DMS114 treated with DMSO at 0.1 percent for 48 hours (cell line): ENCODE measurements around the gene GRB7.
"Not testable (repeated sequence)": the region's sequence is repeated elsewhere in the genome, so short reads cannot be mapped to it uniquely, and the experiment has no call there.

Experiments used
- DNase-seq: peaks from one replicate; lab custom pipeline; 2025; ENCODE audit not compliant: unreplicated experiment; lab: John Stamatoyannopoulos, UW

The GRB7 gene

DNA sequence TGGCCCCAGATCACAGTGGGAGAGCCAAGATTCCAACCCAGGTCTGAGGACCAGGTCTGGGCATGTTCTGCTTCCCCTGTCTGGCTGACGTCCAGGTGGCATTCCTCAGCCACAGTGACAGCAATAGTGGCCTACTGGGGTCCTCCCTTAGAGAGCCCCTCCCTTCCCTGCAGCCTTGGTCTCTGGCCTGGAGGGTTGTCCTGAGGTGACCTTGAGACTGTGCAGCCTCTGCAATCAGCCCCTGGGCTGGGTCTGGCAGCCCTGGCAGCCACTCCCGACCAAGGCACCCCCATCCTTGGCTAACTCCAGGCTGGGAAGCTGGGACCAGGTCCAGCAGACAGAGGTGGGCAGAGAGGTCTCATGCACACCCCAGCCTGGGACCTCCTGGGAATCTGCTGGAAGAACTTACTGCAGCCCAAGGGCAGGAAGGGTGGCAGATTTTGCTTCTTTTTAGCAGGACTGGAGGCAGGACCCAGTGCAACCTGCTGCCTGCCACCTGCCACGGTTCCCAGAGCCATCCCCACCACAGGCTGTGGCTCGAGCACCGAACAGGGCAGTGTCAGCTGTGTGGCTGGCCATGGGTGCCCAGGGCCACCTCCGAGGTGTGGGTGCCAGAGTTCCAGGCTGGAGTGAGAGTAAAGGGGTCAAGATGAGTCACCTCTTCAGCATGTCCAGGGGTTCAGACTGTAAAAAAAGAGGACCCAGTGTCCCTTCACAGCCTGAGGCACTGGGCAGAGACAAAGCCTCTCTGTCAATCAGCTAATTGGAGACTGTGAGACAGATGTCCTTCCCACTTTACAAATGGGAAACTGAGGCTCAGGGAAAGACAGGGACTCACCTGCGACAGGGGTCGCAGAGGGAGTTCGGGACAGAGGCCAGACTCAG, 12.6 kb downstream of the GRB7 start:
- DNase-seq, result no peak

GRCh38 chr17:39751016-39751543, 13.3 kb downstream of the GRB7 start:
- DNase-seq, result no peak

DNA sequence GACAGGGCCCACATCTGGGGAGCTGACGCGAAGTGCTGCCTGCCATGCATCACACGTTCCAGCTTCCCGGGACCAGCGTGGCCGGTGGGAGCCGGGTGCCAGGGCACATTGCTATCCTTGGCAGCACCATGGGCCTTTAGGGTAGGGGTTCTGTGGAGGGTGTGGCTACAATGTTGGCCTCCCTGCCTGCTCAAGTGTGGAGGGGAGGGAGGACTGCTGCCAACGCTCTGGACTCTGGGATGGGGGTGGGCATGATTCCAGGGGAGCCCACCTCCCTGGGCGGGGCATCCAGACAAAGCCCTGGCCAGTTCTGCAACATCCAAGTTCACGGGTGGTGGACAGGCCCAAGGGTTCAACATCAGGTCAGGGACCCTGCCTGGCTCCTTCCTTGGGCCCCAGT, 13.9 kb downstream of the GRB7 start:
- no peak for DNase-seq

DNA sequence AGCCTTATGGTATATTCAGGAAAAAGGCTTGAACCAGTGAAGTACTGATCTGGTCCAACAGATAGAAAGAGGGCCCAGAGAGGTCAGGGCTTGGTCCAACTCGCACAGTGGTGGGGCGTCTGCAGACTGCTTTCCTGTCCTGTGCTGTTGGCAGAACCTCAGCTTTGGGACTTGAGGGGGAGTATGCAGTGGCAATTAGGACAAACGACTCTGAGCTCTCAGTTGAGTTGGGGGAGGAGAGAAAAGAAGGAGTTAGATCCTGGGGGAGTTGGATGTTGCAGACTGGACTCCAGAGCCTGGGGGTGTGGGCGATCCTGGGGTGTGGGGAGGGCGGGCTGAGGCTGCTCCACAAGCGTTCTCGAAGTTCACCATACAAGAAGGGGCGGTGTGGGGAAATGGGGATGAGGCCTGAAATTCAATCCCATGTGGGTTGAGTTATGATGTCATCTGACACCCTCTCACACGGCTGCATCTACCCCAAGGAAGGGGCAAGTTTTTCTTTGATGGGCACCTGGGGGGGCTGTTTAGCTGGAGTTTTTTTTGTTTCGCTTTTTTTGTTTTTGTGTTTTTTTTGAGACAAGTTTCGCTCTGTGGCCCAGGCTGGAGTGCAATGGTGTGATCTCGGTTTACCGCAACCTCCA, 14.6 kb downstream of the GRB7 start:
- DNase-seq, result no peak

DNA sequence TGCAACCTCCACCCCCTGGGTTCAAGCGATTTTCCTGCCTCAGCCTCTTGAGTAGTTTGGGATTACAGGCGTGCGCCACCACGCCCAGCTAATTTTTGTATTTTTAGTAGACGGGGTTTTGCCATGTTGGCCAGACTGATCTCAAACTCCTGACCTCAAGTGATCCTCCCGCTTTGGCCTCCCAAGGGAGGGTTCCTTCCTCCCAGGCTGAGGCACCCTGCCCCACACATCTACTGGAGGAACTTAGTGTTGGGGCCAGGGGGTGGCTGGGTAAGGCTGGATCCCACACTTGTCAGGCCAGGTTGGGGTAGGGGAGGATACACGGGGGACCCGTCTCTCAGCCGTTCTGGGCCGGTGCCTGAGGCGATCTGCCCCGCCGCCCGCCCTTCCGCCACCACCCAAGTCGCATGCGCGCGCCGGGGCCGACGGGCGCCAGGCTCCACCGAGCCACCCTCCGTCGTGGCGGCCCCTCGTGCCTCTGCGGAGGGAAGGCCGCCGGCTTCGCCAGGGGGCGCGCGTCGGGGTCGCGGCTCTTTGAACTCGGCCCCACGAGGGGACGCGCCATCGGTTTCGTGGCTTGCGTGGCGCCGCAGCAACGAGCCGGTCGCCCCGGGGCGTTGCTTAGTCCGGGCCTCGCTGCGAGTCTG, 15.9 kb downstream of the GRB7 start:
- DNase-seq, result no peak

DNA sequence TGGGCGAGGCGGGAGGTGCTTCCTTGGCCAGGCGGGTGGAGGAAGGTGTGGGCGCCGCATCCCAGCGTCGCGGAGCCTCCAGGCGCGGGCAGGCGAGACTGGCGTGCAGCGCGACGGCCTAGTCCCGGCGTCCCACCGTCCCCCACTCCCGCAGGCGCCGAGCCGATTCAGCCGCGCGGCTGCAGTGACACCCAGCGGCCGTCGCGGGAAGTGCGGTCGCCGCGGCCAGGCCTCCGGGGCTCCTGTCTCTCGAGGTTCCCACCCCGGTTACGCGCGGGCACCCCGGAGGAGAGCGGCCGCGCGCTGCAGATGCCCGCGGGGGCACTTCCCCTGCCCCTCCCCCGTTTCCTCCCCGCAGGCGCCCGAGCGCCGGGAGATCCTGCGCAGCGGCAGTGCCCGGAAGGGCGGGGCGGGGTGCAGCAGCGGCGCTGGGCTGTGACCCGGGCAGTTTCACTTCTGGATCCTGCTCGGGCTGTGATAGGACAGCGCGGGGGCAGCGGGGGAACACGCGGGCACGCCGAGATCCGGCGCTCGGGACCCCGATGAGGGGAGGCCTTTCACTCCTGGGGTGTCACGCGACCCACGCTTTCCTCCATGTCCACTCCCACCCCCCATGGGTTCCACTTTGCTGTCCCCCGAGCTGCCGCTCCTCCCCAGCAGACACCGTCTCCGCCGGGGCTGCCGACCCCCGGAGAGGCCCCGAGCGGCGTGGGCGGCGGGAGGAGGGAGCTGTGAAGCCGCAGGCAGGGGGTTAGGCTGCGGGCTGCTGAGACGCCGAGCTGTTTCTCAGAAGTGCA, 16.6 kb downstream of the GRB7 start:
- DNase-seq, result peak; percentile 56

DNA sequence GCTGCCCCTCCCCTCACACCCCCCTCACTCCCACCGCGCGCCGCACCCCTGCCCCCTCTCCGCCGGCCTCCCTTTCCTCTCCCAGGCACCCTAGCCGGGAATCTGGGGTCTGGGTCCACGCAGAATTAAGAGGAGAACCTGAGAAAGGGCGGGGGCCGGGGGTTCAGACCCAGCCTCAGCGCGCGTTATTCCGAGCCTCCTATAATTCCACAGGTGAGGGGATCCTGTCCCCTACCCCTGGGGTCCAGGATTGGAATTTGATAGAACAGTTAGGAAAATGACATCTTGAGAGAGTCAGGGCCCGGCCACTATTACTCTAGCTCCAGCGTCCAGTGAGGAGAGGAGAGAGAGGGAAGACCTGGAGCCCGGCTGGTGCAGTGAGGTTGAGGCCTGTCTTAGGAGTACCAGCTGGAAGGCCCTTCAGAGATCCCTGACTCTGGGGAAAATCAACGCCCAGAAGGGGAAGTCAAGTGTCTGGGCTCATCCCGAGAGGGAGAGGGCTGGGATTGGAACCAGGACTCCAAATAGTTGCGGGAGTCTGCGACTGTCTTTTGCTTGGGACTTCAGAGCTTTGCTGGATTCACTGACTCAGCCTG, 17.3 kb downstream of the GRB7 start:
- DNase-seq, result no peak

DNA sequence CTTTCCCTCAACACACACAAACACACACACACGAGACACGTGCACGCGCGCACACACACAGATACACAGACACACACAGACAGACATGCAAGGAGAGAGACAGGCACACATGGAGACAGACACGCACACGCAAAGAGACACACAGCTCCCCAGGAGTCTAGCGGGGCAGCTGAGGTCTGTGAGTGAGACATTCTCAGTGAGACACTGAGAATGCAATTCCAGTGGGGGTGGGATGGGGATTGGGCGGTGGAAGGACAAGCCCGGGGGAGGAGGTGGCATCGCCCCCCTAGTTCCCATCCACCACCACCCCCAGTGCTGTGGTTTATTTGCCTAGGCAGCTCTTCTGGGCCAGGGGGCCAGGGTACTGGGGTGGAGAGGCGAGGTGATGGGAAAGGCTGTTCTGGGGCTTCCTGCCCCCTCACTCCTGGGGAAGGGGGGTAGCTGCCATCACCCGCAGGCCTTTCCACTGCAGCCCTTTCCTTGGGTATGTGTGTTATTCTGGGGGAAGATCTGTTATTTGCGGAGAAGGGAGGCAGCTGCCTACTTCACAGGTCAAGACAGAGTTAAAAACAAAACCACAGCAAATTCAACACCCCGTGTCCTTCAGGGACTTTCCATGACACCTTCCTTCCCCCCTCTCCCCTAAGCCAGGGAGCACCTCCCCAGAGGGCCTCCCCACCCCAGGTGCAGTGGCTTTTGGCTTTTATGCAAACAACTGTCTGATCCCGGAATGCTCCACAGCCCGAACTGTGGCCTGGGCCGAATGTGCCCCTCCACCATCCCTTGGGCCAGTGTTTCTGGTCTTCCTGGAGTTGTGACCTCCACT, 18.0 kb downstream of the GRB7 start:
- no peak for DNase-seq

- no peak for DNase-seq
These were observed 18.8 kb downstream of the GRB7 start for GRCh38 chr17:39756380-39757079.

GRCh38 chr17:39757176-39757662, 19.5 kb downstream of the GRB7 start:
- DNase-seq, result no peak

DNA sequence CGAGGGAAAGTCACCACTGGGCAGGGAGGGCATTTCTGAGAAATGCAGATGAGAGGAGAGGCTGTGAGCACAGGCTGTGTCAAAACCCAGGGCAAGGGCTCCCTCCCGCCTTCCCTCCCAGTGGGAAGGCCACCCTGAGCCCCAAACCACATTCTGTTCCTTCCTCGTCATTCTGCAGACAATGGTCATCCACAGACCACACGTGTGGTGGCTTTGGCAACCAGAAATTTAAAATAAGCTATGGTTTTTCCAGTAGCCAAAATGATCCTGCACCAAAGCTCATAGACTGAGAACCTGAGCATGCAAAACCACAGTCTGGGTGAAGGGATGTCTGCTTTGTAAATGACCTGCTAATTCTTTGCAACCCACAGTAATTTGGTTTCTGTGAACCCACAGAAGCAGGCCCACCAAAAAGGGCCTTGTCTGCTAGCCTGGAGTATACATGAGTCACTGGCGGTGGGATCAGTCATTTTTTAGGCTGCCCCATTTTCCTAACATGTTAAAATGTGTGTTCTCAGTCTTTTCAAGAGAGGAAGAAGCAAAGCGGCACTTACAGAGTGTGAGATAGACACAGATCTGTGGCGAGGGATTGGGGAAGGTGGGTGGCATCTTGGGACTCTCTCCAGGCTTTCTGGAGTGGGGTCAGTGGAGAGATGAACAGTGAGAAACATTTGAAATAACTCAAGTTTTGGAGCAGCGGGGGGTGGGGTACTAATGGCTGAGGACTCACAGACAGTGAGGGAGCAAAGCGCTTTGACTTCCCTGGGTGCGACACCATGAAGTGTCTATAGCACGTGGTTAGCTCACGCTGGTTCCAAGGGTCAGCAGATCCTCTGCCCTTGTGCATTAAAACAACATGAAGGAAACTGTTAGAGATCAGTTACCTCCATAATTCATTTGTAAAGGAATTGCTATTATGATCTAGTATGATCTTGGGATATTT, 20.5 kb downstream of the GRB7 start:
- no peak for DNase-seq

DNA sequence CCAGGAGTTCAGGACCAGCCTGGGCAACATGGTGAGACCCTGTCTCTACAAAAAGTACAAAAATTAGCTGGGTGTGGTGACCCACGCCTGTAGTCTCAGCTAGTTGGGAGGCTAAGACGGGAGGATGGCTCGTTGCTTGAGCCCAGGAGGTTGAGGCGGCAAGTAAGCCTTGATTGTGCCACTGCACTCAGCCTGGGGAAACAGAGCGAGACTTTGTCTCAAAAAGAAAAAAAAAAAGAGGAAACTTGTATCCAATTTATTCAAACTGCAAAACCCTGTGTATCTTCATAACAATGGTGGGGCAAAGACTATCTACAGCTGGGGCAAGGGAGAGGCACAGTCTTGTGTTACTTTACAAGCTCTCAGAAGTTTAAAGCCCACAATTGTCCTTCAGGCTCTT, 21.5 kb downstream of the GRB7 start:
- no peak for DNase-seq

DNA sequence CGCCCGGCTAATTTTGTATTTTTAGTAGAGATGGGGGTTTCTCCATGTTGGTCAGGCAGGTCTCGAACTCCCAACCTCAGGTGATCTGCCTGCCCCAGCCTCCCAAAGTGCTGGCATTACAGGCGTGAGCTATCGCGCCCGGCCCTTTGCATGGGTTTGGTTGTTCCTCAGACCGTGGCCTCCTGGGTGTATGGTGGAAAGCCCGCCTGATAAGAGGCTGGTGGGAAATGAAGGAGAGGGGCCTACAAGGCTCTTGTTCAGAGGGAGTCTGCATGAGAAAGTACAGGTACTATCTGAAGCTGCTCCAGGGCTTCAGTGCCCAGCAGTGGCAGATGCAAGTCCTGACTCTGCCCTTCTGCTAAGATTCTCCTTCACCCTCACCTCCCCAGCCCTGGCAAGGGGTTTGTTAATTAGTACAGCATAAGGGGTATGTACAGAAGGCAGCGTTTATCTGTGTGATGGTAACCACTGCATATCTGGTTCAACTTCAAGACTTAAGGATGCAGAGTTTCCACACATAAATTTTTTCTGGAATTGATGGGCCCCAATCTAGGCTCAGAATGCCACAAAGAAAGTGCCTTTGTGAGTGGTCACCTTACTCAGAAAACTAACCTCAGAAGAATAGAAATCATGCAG, 24.2 kb downstream of the GRB7 start:
- DNase-seq, result no peak

- no peak for DNase-seq
These were observed 25.5 kb downstream of the GRB7 start for GRCh38 chr17:39763051-39763820.

GRCh38 chr17:39764171-39764570, 26.4 kb downstream of the GRB7 start:
- DNase-seq, result not testable (repeated sequence)

GRCh38 chr17:39765175-39765574, 27.4 kb downstream of the GRB7 start:
- no peak for DNase-seq

DNA sequence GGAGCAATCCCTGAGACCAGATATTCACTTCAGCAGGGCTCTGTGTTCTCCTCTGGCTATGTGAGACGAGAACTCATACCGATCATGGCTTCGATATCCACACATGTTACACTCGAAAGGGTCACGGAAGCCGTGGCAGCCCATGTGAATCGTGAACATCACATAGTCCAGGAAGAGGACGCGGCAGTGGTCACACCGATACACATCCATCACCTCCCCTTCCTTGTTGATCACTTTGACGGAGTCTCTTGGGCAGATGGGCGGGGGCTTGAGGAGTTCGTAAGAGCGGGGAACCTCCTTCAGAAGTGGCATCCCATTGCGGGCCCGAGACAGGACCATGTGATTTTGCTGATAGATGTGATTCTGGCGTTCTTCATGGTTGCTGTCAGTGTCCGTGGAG, 28.0 kb downstream of the GRB7 start:
- no peak for DNase-seq
